Activated naive CD8-positive, alpha-beta T cell treated with anti-CD3 and anti-CD28 coated beads, Interleukin-2, amount 50 U/mL, for 24 hours (primary cell): Measurements from ENCODE around the gene GEMIN5.
"Not testable (repeated sequence)": the region's sequence is repeated elsewhere in the genome, so short reads cannot be mapped to it uniquely, and the experiment has no call there.

Source experiments
- ATAC-seq: fragments of 150-1000 bp; cut with Tn5 transposase; one replicate; pipeline ENCODE4 v1.10.0; 2021
- DNase-seq: peaks from one replicate; pipeline ENCODE4 v3.0.0; 2021
- H3K27ac Mint-ChIP-seq: one replicate; pipeline ENCODE4 v1.8.0; 2021; ENCODE audit warnings: mild to moderate bottlenecking, mixed read lengths
- H3K27me3 Mint-ChIP-seq: one replicate; pipeline ENCODE4 v1.8.0; 2021; ENCODE audit warnings: mixed read lengths
- H3K36me3 Mint-ChIP-seq: one replicate; pipeline ENCODE4 v1.8.0; 2021; ENCODE audit warnings: low read depth, mixed read lengths
- H3K4me1 Mint-ChIP-seq: one replicate; pipeline ENCODE4 v1.8.0; 2021; ENCODE audit warnings: mixed read lengths
- H3K4me3 Mint-ChIP-seq: one replicate; pipeline ENCODE4 v1.8.0; 2021; ENCODE audit warnings: mild to moderate bottlenecking, moderate library complexity, mixed read lengths
- H3K9me3 Mint-ChIP-seq: one replicate; pipeline ENCODE4 v1.8.0; 2021; ENCODE audit warnings: mixed read lengths

The GEMIN5 gene

GRCh38 chr5:154966081-154966841 lies 28.2 kb upstream of the GEMIN5 start:
- Mint-ChIP-seq H3K27ac (peak overlapping the region; percentile 53), H3K4me3 (no peak overlapping the region), H3K36me3 (peaks cover 34% of the 10 kb centered on the region), H3K4me1 (peaks cover 3% of the 10 kb centered on the region), H3K27me3 (no peaks in the 10 kb centered on the region), H3K9me3 (no peaks in the 10 kb centered on the region)
- DNase-seq = no peak
- no peak for ATAC-seq

- Mint-ChIP-seq H3K9me3 (no peaks in the 10 kb centered on the region), H3K27ac (no peak overlapping the region), H3K4me1 (peaks cover 3% of the 10 kb centered on the region), H3K36me3 (peaks cover 35% of the 10 kb centered on the region), H3K27me3 (no peaks in the 10 kb centered on the region), H3K4me3 (no peak overlapping the region)
- DNase-seq = no peak
- peak; percentile 24 for ATAC-seq
These were observed 24.5 kb upstream of the GEMIN5 start for GRCh38 chr5:154962494-154962893.

GRCh38 chr5:154956712-154957111 lies 18.7 kb upstream of the GEMIN5 start:
- peaks cover 6% of the 10 kb centered on the region for H3K4me1 Mint-ChIP-seq

GRCh38 chr5:154949781-154950180 lies 11.8 kb upstream of the GEMIN5 start:
- peaks cover 29% of the 10 kb centered on the region for H3K4me1 Mint-ChIP-seq
- H3K4me3 Mint-ChIP-seq = no peak overlapping the region
- H3K27ac Mint-ChIP-seq = no peak overlapping the region
- no peaks in the 10 kb centered on the region for H3K27me3 Mint-ChIP-seq
- peak; percentile 59 for ATAC-seq
- H3K36me3 Mint-ChIP-seq = peaks cover 21% of the 10 kb centered on the region
- DNase-seq = no peak
- H3K9me3 Mint-ChIP-seq = no peaks in the 10 kb centered on the region

More at GRCh38 chr5:154956712-154957111, 18.7 kb upstream of the GEMIN5 start:
- ATAC-seq = no peak
- no peaks in the 10 kb centered on the region for H3K27me3 Mint-ChIP-seq
- no peaks in the 10 kb centered on the region for H3K9me3 Mint-ChIP-seq
- H3K4me3 Mint-ChIP-seq = no peak overlapping the region
- H3K27ac Mint-ChIP-seq = no peak overlapping the region
- no peak for DNase-seq
- H3K36me3 Mint-ChIP-seq = peaks cover 22% of the 10 kb centered on the region

GRCh38 chr5:154948313-154948712 lies 10.3 kb upstream of the GEMIN5 start:
- Mint-ChIP-seq H3K27ac (no peak overlapping the region), H3K4me3 (no peak overlapping the region), H3K27me3 (no peaks in the 10 kb centered on the region), H3K4me1 (peaks cover 29% of the 10 kb centered on the region), H3K36me3 (peaks cover 21% of the 10 kb centered on the region), H3K9me3 (no peaks in the 10 kb centered on the region)
- DNase-seq = no peak
- no peak for ATAC-seq

- peaks cover 34% of the 10 kb centered on the region for H3K4me1 Mint-ChIP-seq
- no peak overlapping the region for H3K27ac Mint-ChIP-seq
- H3K4me3 Mint-ChIP-seq = no peak overlapping the region
- peaks cover 19% of the 10 kb centered on the region for H3K36me3 Mint-ChIP-seq
- no peak for DNase-seq
- H3K27me3 Mint-ChIP-seq = no peaks in the 10 kb centered on the region
- ATAC-seq = no peak
- no peaks in the 10 kb centered on the region for H3K9me3 Mint-ChIP-seq
These were observed 9.8 kb upstream of the GEMIN5 start for GRCh38 chr5:154947778-154948177.

GRCh38 chr5:154945695-154946301 lies 7.8 kb upstream of the GEMIN5 start:
- H3K27me3 Mint-ChIP-seq = peaks cover 3% of the 10 kb centered on the region
- ATAC-seq (no peak), DNase-seq (no peak)
- no peaks in the 10 kb centered on the region for H3K9me3 Mint-ChIP-seq
- peaks cover 18% of the 10 kb centered on the region for H3K36me3 Mint-ChIP-seq
- H3K27ac Mint-ChIP-seq = no peak overlapping the region
- H3K4me1 Mint-ChIP-seq = peaks cover 47% of the 10 kb centered on the region
- H3K4me3 Mint-ChIP-seq = no peak overlapping the region

GRCh38 chr5:154944716-154945115 lies 6.7 kb upstream of the GEMIN5 start:
- Mint-ChIP-seq H3K9me3 (no peaks in the 10 kb centered on the region), H3K27ac (no peak overlapping the region), H3K4me1 (peaks cover 49% of the 10 kb centered on the region), H3K36me3 (peaks cover 18% of the 10 kb centered on the region), H3K4me3 (no peak overlapping the region), H3K27me3 (peaks cover 3% of the 10 kb centered on the region)
- ATAC-seq (no peak), DNase-seq (no peak)

- DNase-seq = no peak
- H3K4me3 Mint-ChIP-seq = no peak overlapping the region
These were observed 5.5 kb upstream of the GEMIN5 start for GRCh38 chr5:154943527-154943926.

GRCh38 chr5:154940772-154941620 lies 3.0 kb upstream of the GEMIN5 start, which contains the start of gene MRPL22:
TSS of gene MRPL22 (plus strand) at chr5:154941073. CDS start at chr5:154941111, 38 bp downstream.
- Mint-ChIP-seq H3K4me1 (peaks cover 49% of the 10 kb centered on the region), H3K4me3 (peak within 1 kb of the TSS; percentile 97)

More at GRCh38 chr5:154943527-154943926, 5.5 kb upstream of the GEMIN5 start:
- Mint-ChIP-seq H3K27ac (no peak overlapping the region), H3K9me3 (no peaks in the 10 kb centered on the region), H3K27me3 (peaks cover 3% of the 10 kb centered on the region), H3K36me3 (peaks cover 15% of the 10 kb centered on the region), H3K4me1 (peaks cover 44% of the 10 kb centered on the region)
- ATAC-seq = no peak

GRCh38 chr5:154940375-154940771 lies 2.4 kb upstream of the GEMIN5 start:
- no peak for ATAC-seq
- Mint-ChIP-seq H3K27ac (peak overlapping the region; percentile 98), H3K4me3 (peak overlapping the region; percentile 97), H3K4me1 (peaks cover 52% of the 10 kb centered on the region), H3K27me3 (peaks cover 3% of the 10 kb centered on the region), H3K36me3 (peaks cover 13% of the 10 kb centered on the region), H3K9me3 (no peaks in the 10 kb centered on the region)
- peak; percentile 5 for DNase-seq

More at GRCh38 chr5:154940772-154941620, 3.0 kb upstream of the GEMIN5 start, which contains the start of gene MRPL22:
- peaks cover 3% of the 10 kb centered on the region for H3K27me3 Mint-ChIP-seq
- DNase-seq (peak; percentile 96), ATAC-seq (peak; percentile 45)
- no peaks in the 10 kb centered on the region for H3K9me3 Mint-ChIP-seq
- peak within 1 kb of the TSS; percentile 98 for H3K27ac Mint-ChIP-seq
- H3K36me3 Mint-ChIP-seq = peaks cover 10% of the 10 kb centered on the region

GRCh38 chr5:154939387-154939786 lies 1.4 kb upstream of the GEMIN5 start:
- H3K27ac Mint-ChIP-seq = peak overlapping the region; percentile 56

GRCh38 chr5:154937186-154937717 lies 759 bp downstream of the GEMIN5 start:
- DNase-seq = no peak
- H3K4me3 Mint-ChIP-seq = peak overlapping the region; percentile 87
- peaks cover 34% of the 10 kb centered on the region for H3K36me3 Mint-ChIP-seq
- ATAC-seq = no peak
- peak overlapping the region; percentile 87 for H3K27ac Mint-ChIP-seq
- peaks cover 3% of the 10 kb centered on the region for H3K27me3 Mint-ChIP-seq
- H3K4me1 Mint-ChIP-seq = peaks cover 51% of the 10 kb centered on the region
- H3K9me3 Mint-ChIP-seq = no peaks in the 10 kb centered on the region

More at GRCh38 chr5:154939387-154939786, 1.4 kb upstream of the GEMIN5 start:
- H3K36me3 Mint-ChIP-seq = peaks cover 23% of the 10 kb centered on the region
- H3K4me3 Mint-ChIP-seq = peak overlapping the region; percentile 97
- H3K27me3 Mint-ChIP-seq, H3K9me3 Mint-ChIP-seq, DNase-seq, ATAC-seq: not testable (repeated sequence)
- peaks cover 59% of the 10 kb centered on the region for H3K4me1 Mint-ChIP-seq

GRCh38 chr5:154934881-154935280 lies 3.1 kb downstream of the GEMIN5 start:
- Mint-ChIP-seq H3K27me3 (no peaks in the 10 kb centered on the region), H3K27ac (no peak overlapping the region), H3K4me3 (no peak overlapping the region), H3K9me3 (no peaks in the 10 kb centered on the region), H3K36me3 (peaks cover 47% of the 10 kb centered on the region), H3K4me1 (peaks cover 35% of the 10 kb centered on the region)
- no peak for DNase-seq
- no peak for ATAC-seq
